H1 (cell line): ENCODE measurements around the gene CLCA1. TPM values are rescaled to one million over a fixed set of nuclear protein-coding genes. Genes with fewer than 3 reads are reported as not detected.

Experiments
- CTCF ChIA-PET: fragments of 300-600 bp; sonication (Branson Sonifier 250); formaldehyde crosslinking; loops from one replicate; lab custom pipeline; 2021; ENCODE audit not compliant: partially characterized antibody; lab: Charles Lee
- POLR2A ChIA-PET: fragments of 300-600 bp; sonication (Branson Sonifier 250); formaldehyde crosslinking; loops from one replicate; lab custom pipeline; 2021; ENCODE audit warnings: inconsistent platforms; ENCODE audit not compliant: partially characterized antibody; lab: Charles Lee
- DNase-seq, 2 experiments: peaks; one replicate each; pipeline versions ENCODE4 v3.0.0 to v3.0.0-alpha.2; 2010 to 2022; ENCODE audit warnings: low spot score in 2 of 2, low read depth in 1 of 2, mixed read lengths in 1 of 2
- FAIRE-seq: peaks from 2 replicates; lab custom pipeline; 2011; peaks lifted over from hg19 to GRCh38; lab: Jason Lieb, UNC
- H2AFZ ChIP-seq: 2 replicates; pipeline ENCODE4 v1.8.1; 2012; ENCODE audit warnings: low read length, inconsistent platforms
- H2AK5ac ChIP-seq: 2 replicates; pipeline ENCODE4 v1.6.1; 2013; ENCODE audit warnings: low read depth, low read length
- H2BK120ac ChIP-seq: replicated peaks from 2 replicates; pipeline ENCODE3; 2013; ENCODE audit warnings: low read depth, low read length, inconsistent platforms
- H2BK12ac ChIP-seq: 2 replicates; pipeline ENCODE4 v1.6.1; 2013; ENCODE audit warnings: low read depth, low read length
- H2BK15ac ChIP-seq: 2 replicates; pipeline ENCODE4 v1.6.1; 2013; ENCODE audit warnings: low read length
- H2BK20ac ChIP-seq: 2 replicates; pipeline ENCODE4 v1.6.1; 2013; ENCODE audit warnings: low read length
- H2BK5ac ChIP-seq: 2 replicates; pipeline ENCODE4 v1.6.1; 2013; ENCODE audit warnings: low read depth, low read length
- H3K14ac ChIP-seq: 2 replicates; pipeline ENCODE4 v1.6.1; 2013; ENCODE audit warnings: inconsistent platforms; ENCODE audit not compliant: insufficient read length
- H3K18ac ChIP-seq: 2 replicates; pipeline ENCODE4 v1.6.1; 2013; ENCODE audit warnings: low read length; ENCODE audit errors: extremely low read depth
- H3K23ac ChIP-seq: 2 replicates; pipeline ENCODE4 v1.6.1; 2013; ENCODE audit warnings: inconsistent platforms; ENCODE audit not compliant: insufficient read length
- H3K23me2 ChIP-seq: 2 replicates; pipeline ENCODE4 v1.6.1; 2013; ENCODE audit warnings: low read depth, low read length
- H3K27ac ChIP-seq: 2 replicates; pipeline ENCODE4 v1.6.1; 2011; ENCODE audit warnings: low read depth, low read length, inconsistent platforms
- H3K27me3 ChIP-seq, 4 experiments: replicated peaks in 1 of 4; 1 replicate in 1 of 4; 2 replicates in 3 of 4; pipeline versions ENCODE4 v1.6.1 to v1.8.1; 2011 to 2013; ENCODE audit warnings: low read length in 3 of 4, mild to moderate bottlenecking in 3 of 4, inconsistent platforms in 2 of 4, mixed read lengths in 2 of 4, moderate library complexity in 1 of 4; ENCODE audit not compliant: control insufficient read depth in 3 of 4, insufficient read depth in 3 of 4; ENCODE audit errors: extremely low read depth in 1 of 4
- H3K36me3 ChIP-seq, 4 experiments: 2 replicates each; pipeline versions ENCODE4 v1.6.1 to v1.8.1; 2011 to 2013; ENCODE audit warnings: mild to moderate bottlenecking in 4 of 4, low read length in 3 of 4, moderate library complexity in 2 of 4, control low read depth in 1 of 4, inconsistent platforms in 1 of 4; ENCODE audit not compliant: insufficient read depth in 4 of 4, control insufficient read depth in 2 of 4
- H3K4ac ChIP-seq: replicated peaks from 2 replicates; pipeline ENCODE3; 2013; ENCODE audit warnings: low read length, low read depth, mixed read lengths, inconsistent platforms; ENCODE audit not compliant: insufficient read length
- H3K4me1 ChIP-seq, 4 experiments: replicated peaks in 1 of 4; 1 replicate in 1 of 4; 2 replicates in 3 of 4; pipeline versions ENCODE4 v1.6.1 to v1.8.1; 2011 to 2013; ENCODE audit warnings: low read length in 3 of 4, inconsistent platforms in 2 of 4, mixed read lengths in 1 of 4; ENCODE audit not compliant: insufficient read depth in 4 of 4, control insufficient read depth in 3 of 4
- H3K4me2 ChIP-seq, 2 experiments: 2 replicates each; pipeline versions ENCODE4 v1.6.1 to v1.8.1; 2011 to 2013; ENCODE audit warnings: low read depth in 2 of 2, low read length in 2 of 2, control low read depth in 1 of 2, inconsistent platforms in 1 of 2, mild to moderate bottlenecking in 1 of 2; ENCODE audit not compliant: insufficient read depth in 1 of 2
- H3K4me3 ChIP-seq, 4 experiments: fragments of 200-600, 300-600 bp in 1 of 4; sonication (generic), shearing (Covaris generic), sonication (Bioruptor Twin) in 1 of 4; 2 replicates each; pipeline versions ENCODE4 v1.5.1 to v1.8.1; 2011 to 2016; ENCODE audit warnings: low read length in 4 of 4, low read depth in 3 of 4, control low read depth in 2 of 4, inconsistent platforms in 2 of 4, mild to moderate bottlenecking in 2 of 4, mixed read lengths in 1 of 4, moderate library complexity in 1 of 4; ENCODE audit not compliant: insufficient read depth in 2 of 4; ENCODE audit errors: extremely low read depth in 1 of 4
- H3K56ac ChIP-seq: replicated peaks from 2 replicates; pipeline ENCODE3; 2013; ENCODE audit warnings: low read depth, mild to moderate bottlenecking, mixed read lengths, low read length, inconsistent platforms; ENCODE audit not compliant: insufficient read length
- H3K79me1 ChIP-seq: 2 replicates; pipeline ENCODE4 v1.6.1; 2013; ENCODE audit warnings: low read depth, low read length, control low read depth
- H3K79me2 ChIP-seq, 2 experiments: 2 replicates each; pipeline versions ENCODE4 v1.6.1 to v1.8.1; 2012 to 2013; ENCODE audit warnings: low read length in 2 of 2, mild to moderate bottlenecking in 2 of 2, inconsistent platforms in 1 of 2; ENCODE audit not compliant: insufficient read depth in 2 of 2, control insufficient read depth in 1 of 2
- H3K9ac ChIP-seq, 4 experiments: replicated peaks in 1 of 4; 1 replicate in 1 of 4; 2 replicates in 3 of 4; pipeline versions ENCODE4 v1.6.1 to v1.8.1; 2011 to 2013; ENCODE audit warnings: low read depth in 3 of 4, low read length in 3 of 4, control low read depth in 2 of 4, mild to moderate bottlenecking in 2 of 4, moderate library complexity in 2 of 4, inconsistent platforms in 1 of 4; ENCODE audit errors: extremely low read depth in 1 of 4
- H3K9me3 ChIP-seq, 2 experiments: 2 replicates each; pipeline versions ENCODE4 v1.6.1 to v1.8.1; 2012 to 2013; ENCODE audit warnings: mild to moderate bottlenecking in 2 of 2, moderate library complexity in 2 of 2, control low read depth in 1 of 2, inconsistent platforms in 1 of 2, low read depth in 1 of 2, low read length in 1 of 2, mixed read lengths in 1 of 2; ENCODE audit not compliant: insufficient read depth in 2 of 2
- H4K20me1 ChIP-seq, 2 experiments: replicated peaks in 1 of 2; 2 replicates each; pipeline versions ENCODE3 to v1.8.1; 2011 to 2013; ENCODE audit warnings: inconsistent platforms in 2 of 2, low read length in 2 of 2, mild to moderate bottlenecking in 1 of 2; ENCODE audit not compliant: insufficient read depth in 2 of 2, control insufficient read depth in 1 of 2
- H4K5ac ChIP-seq: 2 replicates; pipeline ENCODE4 v1.6.1; 2013; ENCODE audit warnings: low read length, low read depth, mixed read lengths, inconsistent platforms; ENCODE audit not compliant: insufficient read length
- H4K8ac ChIP-seq: 2 replicates; pipeline ENCODE4 v1.8.0; 2013; ENCODE audit warnings: mild to moderate bottlenecking, moderate library complexity, low read length, inconsistent platforms; ENCODE audit not compliant: insufficient read depth; ENCODE audit errors: extremely low read depth
- H4K91ac ChIP-seq: replicated peaks from 2 replicates; pipeline ENCODE3; 2013; ENCODE audit warnings: low read length, mixed read lengths, inconsistent platforms; ENCODE audit not compliant: insufficient read length
- ATF2 ChIP-seq: IDR thresholded peaks from 2 replicates; pipeline ENCODE4 v1.6.1; 2012; ENCODE audit warnings: low read length, inconsistent platforms
- CHD1 ChIP-seq: IDR thresholded peaks from 2 replicates; pipeline ENCODE4 v1.6.1; 2012; ENCODE audit warnings: low read depth, low read length, improper control_type of control experiment
- CHD2 ChIP-seq: IDR thresholded peaks from 2 replicates; pipeline ENCODE4 v1.6.1; 2012; ENCODE audit warnings: low read length, improper control_type of control experiment
- CTBP2 ChIP-seq: IDR thresholded peaks from 2 replicates; pipeline ENCODE4 v1.7.0; 2011; ENCODE audit warnings: borderline replicate concordance, mild to moderate bottlenecking, moderate library complexity, mixed read lengths, low read length; ENCODE audit not compliant: insufficient read depth, insufficient read length
- KDM4A ChIP-seq: IDR thresholded peaks from one replicate; pipeline ENCODE4 v1.7.1; 2012; ENCODE audit warnings: low read depth, mild to moderate bottlenecking, moderate library complexity, low read length, inconsistent platforms; ENCODE audit not compliant: severe bottlenecking
- POLR2A ChIP-seq, 2 experiments: IDR thresholded peaks; 1 replicate in 1 of 2; 2 replicates in 1 of 2; pipeline ENCODE4 v1.6.1; 2011; ENCODE audit warnings: low read depth in 2 of 2, low read length in 2 of 2, mild to moderate bottlenecking in 2 of 2; ENCODE audit errors: control extremely low read depth in 1 of 2
- POU5F1 ChIP-seq: IDR thresholded peaks from 2 replicates; pipeline ENCODE4 v1.6.1; 2011; ENCODE audit warnings: low read depth, mild to moderate bottlenecking, low read length, moderate library complexity
- RAD21 ChIP-seq, 2 experiments: IDR thresholded peaks in 1 of 2; conservative IDR thresholded peaks in 1 of 2; 2 replicates each; pipeline ENCODE4 v1.6.1; 2011; ENCODE audit warnings: low read depth in 2 of 2, low read length in 2 of 2, improper control_type of control experiment in 1 of 2, inconsistent platforms in 1 of 2, mild to moderate bottlenecking in 1 of 2, moderate library complexity in 1 of 2
- RNF2 ChIP-seq: fragments of 200-900, 300-1000 bp; sonication (generic); IDR thresholded peaks from 2 replicates; pipeline ENCODE4 v1.7.1; 2016; ENCODE audit warnings: borderline replicate concordance, low read depth, mild to moderate bottlenecking, antibody characterized with exemption, low read length; ENCODE audit not compliant: poor library complexity, severe bottlenecking; ENCODE audit errors: missing control alignments
- SIX5 ChIP-seq: IDR thresholded peaks from 2 replicates; pipeline ENCODE4 v1.6.1; 2011; ENCODE audit warnings: mild to moderate bottlenecking, low read depth, low read length
- TAF1 ChIP-seq: IDR thresholded peaks from 2 replicates; pipeline ENCODE4 v1.6.1; 2011; ENCODE audit warnings: mild to moderate bottlenecking, low read depth, low read length
- TBP ChIP-seq: IDR thresholded peaks from 2 replicates; pipeline ENCODE4 v1.6.1; 2011; ENCODE audit warnings: low read depth, low read length, improper control_type of control experiment
- WGBS, 2 experiments: shearing (Covaris generic) in 1 of 2; methylation state at CpG; one replicate each; pipeline versions ENCODE4 v1.1.6 to v1.1.7; 2013 to 2015; ENCODE audit warnings: low lambda C conversion rate in 2 of 2, mixed read lengths in 2 of 2, inconsistent platforms in 1 of 2, low coverage in 1 of 2, missing lambda C conversion rate in 1 of 2; ENCODE audit not compliant: insufficient replicate concordance in 2 of 2, insufficient coverage in 1 of 2, insufficient read length in 1 of 2; ENCODE audit errors: extremely low coverage in 1 of 2, missing lambda C conversion rate in 1 of 2; 5-methylcytosine and 5-hydroxymethylcytosine counted together
- polyA plus RNA-seq, 7 experiments: library from polyadenylated mRNA; depleted of rRNA in 3 of 7; stranded (reverse) in 5 of 7; unstranded in 2 of 7; fragments of >200 nt in 5 of 7; fragments of 200-250 nt in 2 of 7; gene quantifications; 1 replicate in 5 of 7; 2 replicates in 1 of 7; 4 replicates in 1 of 7; pipeline versions ENCODE4 v1.2.1 to v1.2.3, GENCODE V29; 2011 to 2013; ENCODE audit warnings: missing spikeins in 2 of 7, mixed read lengths in 2 of 7
- total RNA-seq: library from RNA; stranded (reverse); fragmentation: NEBNext Ultra II Directional; extraction: Animal tissue kit (Norgen Biotek cat#: 25700); gene quantifications from 2 replicates; pipeline ENCODE4 v1.2.1, GENCODE V29; 2021

Gene CLCA1
- total and polyA plus RNA-seq, 2 of the 8 experiments (the other 6 are each of a cell fraction or from before 2014, with no cell fraction given), result not detected

- H3K23ac ChIP-seq, result no peak overlapping the region
- DNase-seq (no peak), FAIRE-seq (no peak)
- 87% methylated on average over 5 of the region's 5 CpGs; no CpG with 5 or more reads in 1 of the 2 experiments for WGBS, 2 experiments
- no peak overlapping the region for H2BK15ac ChIP-seq
- ChIA-PET CTCF (interaction anchor here (1.0 kb wide), 1 partner anchor 38 kb away, joined by 3 read pairs; no protein-coding TSS in a partner anchor), POLR2A (no interaction called here)
- no peaks in the 10 kb centered on the region for H3K79me2 ChIP-seq
- H3K23me2 ChIP-seq, result no peaks in the 10 kb centered on the region
- H2AK5ac ChIP-seq, result no peak overlapping the region
- no peak overlapping the region for H4K8ac ChIP-seq
- H3K4ac ChIP-seq, result no peak overlapping the region
- no peak overlapping the region for H4K91ac ChIP-seq
- no peaks in the 10 kb centered on the region for H3K79me1 ChIP-seq
- no peak overlapping the region for H2BK5ac ChIP-seq
- no peak overlapping the region for H3K27ac ChIP-seq
- no peak overlapping the region for H4K5ac ChIP-seq
- no peaks in the 10 kb centered on the region for H4K20me1 ChIP-seq
- H3K14ac ChIP-seq, result no peak overlapping the region
- no peak overlapping the region for H3K4me2 ChIP-seq
- no peak overlapping the region for H2AFZ ChIP-seq
- H3K9me3 ChIP-seq, result no peaks in the 10 kb centered on the region
- H2BK12ac ChIP-seq, result no peak overlapping the region
- no peak overlapping the region for H2BK20ac ChIP-seq
- no peaks in the 10 kb centered on the region for H3K36me3 ChIP-seq
- H3K4me3 ChIP-seq, result no peak overlapping the region
- no peak overlapping the region for H2BK120ac ChIP-seq
- H3K18ac ChIP-seq, result no peak overlapping the region
- H3K27me3 ChIP-seq, result peaks cover 0 to 1% (median 0%) of the 10 kb centered on the region in 4 experiments; a peak in 1 of 7 replicates
- H3K4me1 ChIP-seq, result no peaks in the 10 kb centered on the region
- TF ChIP-seq RAD21 (IDR thresholded peaks at IDR 0.05 in 1 of 2, conservative IDR thresholded peaks at IDR 0.05 in 1 of 2; ENCODE audit: low read depth in 2 of 2, low read length in 2 of 2) (no peak), TAF1 (no peak), CHD2 (no peak), SIX5 (no peak), POU5F1 (no peak), CTBP2 (no peak), POLR2A (IDR thresholded peaks at IDR 0.05; ENCODE audit: control extremely low read depth in 1 of 2, low read depth in 2 of 2, low read length in 2 of 2) (no peak), RNF2 (no peak), TBP (no peak), ATF2 (no peak), CHD1 (no peak), KDM4A (no peak)
- no peak overlapping the region for H3K9ac ChIP-seq
- no peak overlapping the region for H3K56ac ChIP-seq
Measured at GRCh38 chr1:86538775-86539174, 70.0 kb downstream of the CLCA1 start.
